Activated CD4-positive, alpha-beta T cell treated with anti-CD3 and anti-CD28 coated beads, Interleukin-2, Interleukin-6, amounts not matched to agents 100 ng/mL and 50 ng/mL, durations not matched to agents 16 hours and 8 hours (primary cell): ENCODE measurements around the gene SLCO4A1.

Source experiments
- DNase-seq: peaks from one replicate; pipeline ENCODE4 v3.0.0-alpha.2; 2020

The SLCO4A1 gene

DNA sequence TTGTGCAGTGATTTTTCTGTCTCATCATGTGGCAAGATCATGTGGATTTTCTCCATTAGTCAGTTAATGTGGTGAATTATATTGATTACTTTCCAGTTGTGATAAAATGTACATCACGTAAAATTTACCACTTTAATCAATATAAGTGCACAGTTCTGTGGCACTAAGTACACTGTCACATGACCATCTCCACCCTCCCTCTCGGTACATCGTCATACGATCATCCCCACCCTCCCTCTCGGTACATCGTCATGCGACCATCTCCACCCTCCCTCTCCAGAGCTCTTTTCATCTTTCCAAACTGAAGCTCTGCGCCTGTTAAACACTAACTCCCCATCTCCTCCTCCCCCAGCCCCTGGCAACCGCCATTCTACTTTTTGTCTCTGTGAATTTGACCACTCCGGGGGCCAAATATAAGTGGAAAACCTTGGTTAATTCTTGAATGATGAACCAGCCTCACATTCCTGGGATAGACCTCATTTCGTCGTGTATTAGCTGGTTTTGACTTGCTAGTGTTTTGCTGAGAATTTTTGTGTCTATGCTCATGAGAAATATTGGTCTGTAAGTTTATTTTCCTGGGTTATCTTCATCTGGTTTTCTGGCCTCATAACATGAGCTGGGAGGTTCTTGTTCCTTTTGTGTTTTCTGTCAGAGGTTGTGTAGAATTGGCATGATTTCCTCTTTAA, 77.1 kb downstream of the SLCO4A1 start:
- no peak for DNase-seq
